GM18909 (cell line): ENCODE results near the gene AUTS2.
"Not testable (repeated sequence)": the region's sequence is repeated elsewhere in the genome, so short reads cannot be mapped to it uniquely, and the experiment has no call there.

Experiments used
- ATAC-seq: cut with Tn5 transposase; IDR thresholded peaks from one replicate; pipeline ENCODE4 v1.9.1; 2021; ENCODE audit warnings: mild to moderate bottlenecking; ENCODE audit not compliant: unreplicated experiment, poor library complexity

Gene AUTS2

DNA sequence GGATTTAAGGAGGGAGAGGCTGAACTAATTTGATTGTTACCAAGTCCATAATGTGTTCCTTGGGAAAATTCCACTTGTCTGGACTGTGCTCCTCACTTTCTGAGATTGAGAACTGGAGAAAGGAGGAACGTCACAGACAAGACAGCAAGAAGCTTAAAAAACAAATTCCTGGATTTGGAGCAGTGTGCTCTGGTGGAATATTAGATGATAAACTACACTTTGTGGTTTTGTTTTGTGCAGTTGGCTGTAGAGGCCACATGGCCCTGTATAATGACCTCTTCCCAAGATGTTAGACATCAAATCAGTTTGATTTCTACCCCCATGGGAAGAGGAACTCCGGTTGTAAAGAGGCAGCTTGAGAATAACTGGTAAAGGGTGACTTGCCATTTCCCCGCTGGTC is 1112.4 kb downstream of the AUTS2 start:
- no peak for ATAC-seq

DNA sequence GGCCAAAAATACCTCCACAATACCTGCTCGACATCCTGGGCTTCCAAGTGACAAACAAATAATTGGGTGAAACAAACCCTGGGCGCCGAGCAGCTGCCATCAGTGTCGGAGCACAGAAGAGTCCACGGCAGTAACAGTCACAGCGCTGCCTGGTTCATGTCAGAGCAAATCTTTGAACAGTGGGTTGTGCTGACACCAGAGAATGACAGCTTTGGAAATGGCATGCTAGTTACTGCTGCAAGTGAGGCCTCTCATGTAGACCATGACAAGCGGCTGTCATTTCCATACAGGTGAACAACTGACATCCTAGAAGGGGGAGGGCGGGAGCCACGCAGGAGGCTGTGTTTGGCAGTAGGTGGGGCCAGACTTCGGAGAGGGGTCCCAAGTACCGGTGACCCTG is 1113.2 kb downstream of the AUTS2 start:
- no peak for ATAC-seq

DNA sequence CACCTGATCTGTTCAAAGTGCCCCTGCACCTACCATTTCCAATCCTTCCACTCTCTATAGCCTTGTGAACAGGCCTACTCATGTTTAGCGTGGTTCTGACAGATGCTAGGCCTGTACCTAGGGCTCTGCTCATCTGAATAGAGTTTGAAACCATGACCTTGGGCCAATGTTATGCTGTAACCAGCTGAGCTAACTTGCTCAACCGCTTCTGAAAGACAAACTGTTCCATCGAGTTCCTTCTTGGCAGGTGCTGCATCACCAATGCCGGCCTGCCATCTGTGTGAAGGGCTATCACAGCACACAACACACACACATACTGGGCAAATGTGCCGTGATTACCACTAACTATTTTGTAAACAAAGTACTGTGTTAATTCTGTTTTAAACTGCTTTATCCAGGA is 1114.7 kb downstream of the AUTS2 start:
- ATAC-seq, result no peak

DNA sequence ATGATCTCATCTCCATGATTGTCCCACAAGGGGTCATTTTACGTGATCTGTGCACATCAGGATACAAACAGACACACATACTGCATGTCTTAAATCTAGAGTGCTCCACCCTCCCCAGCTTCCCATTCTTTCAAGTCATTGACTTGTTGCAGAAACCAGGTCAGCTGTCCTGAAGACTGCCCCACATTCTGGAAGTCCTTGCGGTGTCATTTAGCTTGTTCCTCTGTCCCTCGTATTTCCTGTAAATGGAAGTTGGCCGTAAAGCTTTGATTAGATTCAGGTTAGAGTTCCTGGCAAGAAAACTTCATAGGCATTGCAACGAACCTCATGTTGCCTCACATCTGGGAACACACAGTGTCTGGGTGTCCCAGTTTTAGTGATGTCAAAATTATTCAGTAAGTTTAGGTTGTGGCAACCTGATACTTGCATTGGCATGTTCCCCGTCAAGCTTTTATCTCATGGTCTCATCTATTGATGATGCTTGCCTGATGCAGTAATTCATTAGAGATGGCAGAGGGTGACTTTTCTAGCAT is 1116.3 kb downstream of the AUTS2 start:
- ATAC-seq, result no peak

DNA sequence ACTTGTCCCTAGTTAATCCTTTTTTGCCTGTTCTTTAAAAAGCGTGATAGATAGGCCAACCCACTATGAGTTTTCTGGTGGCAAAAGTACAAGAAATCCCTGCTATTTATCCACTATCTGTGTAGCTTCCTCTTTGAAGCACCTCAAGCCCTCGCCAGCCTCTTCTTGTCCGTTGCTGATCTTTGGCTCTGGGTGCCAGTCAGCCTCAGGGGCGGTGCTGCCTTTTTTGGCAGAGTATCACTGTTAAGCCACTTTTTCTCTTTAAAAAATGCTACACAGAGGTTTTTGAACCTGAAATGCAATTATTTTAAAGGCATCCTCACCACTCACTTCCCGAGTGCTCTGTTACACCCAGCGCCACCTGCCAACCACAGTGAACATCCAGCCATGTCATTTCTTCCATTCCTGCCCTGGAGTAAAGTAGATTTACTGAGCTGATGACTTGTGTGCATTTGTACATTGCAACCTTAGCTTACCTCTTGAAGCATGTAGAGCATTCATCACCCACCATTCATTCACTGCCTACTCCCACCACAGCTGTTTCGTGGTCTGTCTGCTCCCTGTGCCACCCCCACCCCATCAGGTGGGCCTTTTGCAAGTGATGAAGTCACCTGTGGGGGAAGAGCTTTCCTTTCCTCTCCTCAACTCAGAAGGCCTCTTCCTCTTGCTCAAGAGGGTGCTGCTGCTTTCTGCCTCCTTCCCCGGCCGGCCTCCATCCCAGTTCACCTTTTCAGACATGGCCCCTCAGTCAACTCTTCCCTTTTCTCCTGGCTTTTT is 1119.5 kb downstream of the AUTS2 start:
- ATAC-seq, result no peak

DNA sequence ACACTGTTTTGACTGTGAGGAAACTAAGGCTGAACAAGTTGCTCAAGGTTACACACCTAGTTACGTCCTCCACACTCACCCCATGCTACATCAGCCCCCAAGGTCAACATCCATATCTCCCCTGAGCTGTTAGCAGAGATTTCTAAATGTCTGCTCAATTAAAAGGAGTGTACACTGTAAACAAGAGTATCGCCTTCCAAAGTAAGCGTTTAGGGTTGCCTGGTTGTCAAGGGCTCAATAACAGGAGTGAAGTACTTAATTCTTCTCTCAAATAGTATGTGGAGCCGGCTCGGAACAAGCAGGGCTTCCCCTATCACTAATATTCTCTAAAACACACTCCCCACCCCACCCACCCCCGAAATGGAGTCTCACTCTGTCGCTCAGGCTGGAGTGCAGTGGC is 1120.8 kb downstream of the AUTS2 start:
- ATAC-seq, result no peak

DNA sequence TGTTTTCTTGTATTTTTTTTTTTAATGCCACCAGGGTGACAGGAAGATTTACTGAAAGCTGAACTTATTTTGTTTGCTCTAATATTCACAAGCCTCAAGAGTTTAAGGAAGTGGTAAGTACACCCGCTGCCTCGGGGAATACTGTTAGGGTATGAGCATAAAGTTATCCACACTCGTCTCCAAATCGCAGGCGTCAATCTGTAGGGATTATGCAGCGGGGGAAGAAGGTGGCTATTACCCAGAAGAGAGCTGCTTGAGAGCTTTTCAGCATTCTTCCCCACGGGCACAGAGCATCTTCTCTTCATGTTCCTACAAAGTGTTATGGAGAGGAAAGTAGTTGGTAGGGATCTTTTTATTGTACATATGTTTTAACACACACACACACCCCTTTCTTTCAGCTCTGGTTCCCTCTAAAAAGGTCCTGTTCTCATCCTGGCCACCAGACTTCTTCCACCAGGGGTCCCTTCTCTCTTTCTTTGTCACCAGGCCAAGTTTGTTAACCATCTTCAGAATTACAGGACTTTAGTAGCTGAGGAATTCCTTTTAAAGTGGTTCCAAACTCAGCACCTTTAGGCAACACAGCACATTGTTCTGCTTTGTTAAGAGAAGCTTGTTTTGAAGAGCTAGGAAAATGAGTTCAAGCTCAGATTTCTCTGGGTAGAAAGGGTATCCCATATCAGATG is 1122.1 kb downstream of the AUTS2 start:
- ATAC-seq, result no peak

DNA sequence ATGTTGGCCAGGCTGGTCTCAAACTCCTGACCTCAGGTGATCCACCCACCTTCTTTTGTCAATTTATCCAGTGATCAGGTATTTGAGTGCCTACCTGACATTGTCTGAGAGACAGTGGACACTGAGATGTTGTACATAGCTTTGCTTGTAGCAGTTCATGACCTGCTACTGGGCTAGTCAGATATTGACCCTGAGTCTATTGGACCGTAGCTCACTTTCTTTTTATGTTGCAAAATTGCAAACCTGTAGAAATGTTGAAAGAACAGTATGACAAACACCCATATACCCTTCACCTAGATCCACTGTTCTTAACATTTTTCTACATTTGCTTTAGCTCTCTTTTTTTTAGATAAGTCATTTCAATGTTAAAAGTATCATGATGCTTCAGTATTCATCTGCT is 1123.2 kb downstream of the AUTS2 start:
- ATAC-seq, result no peak

DNA sequence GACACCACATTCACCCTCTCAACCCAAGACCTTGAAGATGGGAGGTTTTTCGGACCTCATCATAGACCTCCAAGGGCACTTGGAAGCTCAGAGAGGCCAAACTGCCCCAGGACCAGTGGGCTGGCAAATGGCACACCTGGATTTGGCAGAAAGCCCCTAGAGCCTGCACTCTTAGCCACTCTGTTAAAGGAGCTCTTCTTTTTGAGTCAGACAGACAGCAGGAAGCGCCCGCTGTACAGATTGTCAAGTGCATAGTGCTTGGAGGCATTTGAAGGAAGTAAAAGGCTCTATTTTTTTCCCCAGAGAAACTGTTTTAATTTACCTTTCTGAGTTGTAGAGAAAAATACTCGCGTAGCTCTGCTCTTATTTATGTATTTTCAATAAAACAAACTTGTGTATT is 1125.1 kb downstream of the AUTS2 start:
- no peak for ATAC-seq

DNA sequence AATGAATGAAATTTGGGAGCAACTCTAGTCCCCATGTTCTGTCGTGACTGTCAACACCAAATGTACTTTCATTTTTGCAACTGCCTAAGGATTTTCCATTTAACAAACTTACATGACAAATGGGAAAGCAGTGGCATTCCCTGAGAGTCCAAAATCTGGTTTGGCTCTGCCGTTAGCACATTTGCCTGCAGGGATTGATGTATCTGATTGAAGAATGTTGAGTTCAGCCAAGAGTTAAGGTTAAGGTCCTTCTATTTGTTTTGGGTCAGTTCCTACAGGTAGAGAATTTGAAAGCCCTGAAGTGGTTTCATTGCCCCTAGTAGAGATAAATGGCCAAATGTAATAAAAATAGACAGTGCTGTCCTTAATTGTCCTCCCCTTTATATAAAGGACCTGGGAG is 1127.2 kb downstream of the AUTS2 start:
- no peak for ATAC-seq

DNA sequence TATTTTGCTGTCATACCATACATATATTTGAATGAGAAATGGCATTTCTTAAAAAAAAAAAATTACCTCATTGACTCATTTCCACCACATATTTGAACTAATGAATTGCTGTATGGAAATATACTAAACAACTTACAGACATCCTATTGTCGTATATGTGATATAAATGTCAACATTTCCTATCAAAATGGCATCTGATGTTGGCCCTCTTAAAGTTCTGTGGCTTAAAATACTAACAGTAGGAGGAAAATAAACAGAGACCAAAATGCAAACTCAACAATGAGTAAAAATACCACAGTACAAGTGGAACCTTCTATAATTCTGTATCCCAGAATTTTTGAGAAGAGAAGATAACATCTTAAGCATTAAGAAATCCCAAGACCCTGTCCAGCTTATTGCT is 1128.0 kb downstream of the AUTS2 start:
- no peak for ATAC-seq

DNA sequence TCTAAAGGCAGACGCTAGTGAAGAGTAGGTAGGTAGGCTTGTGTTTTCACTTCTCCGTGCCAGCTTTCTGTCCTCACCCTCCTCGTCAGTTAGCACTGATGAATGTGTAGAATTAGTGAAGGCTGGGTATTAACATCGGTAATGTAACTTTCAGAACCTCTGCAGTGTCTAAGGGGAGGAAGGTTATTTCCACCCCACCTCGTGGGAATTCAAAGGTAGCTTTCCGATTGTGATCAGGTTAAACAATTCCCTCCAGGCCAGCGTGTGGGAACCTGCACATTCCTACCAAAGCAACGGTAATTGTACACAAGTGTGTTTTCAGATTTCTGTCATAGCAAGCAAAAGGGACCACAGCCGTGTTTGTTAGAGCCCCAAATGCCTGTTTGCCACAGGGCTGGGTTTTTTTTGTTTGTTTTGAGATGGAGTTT is 1128.7 kb downstream of the AUTS2 start:
- ATAC-seq, result peak; percentile 78

DNA sequence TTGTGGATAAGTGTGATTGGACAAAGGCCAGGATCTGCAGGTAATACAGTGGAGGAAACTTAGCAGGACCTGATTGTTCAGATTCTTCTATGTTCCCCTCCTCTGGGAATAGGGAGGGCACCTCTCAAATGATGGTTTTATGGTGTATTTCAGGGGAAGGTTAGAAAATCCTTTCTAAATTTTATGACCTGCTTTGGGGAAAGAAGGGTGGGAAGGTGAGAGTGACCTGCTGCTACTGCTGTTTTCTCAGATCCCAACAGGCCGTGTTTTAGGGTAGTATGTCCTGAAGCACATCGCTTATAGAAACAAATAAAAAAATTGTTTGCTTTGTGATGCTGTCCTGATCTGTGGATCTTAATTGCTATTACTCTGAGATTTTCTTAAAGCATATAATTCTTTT is 1129.6 kb downstream of the AUTS2 start:
- no peak for ATAC-seq

DNA sequence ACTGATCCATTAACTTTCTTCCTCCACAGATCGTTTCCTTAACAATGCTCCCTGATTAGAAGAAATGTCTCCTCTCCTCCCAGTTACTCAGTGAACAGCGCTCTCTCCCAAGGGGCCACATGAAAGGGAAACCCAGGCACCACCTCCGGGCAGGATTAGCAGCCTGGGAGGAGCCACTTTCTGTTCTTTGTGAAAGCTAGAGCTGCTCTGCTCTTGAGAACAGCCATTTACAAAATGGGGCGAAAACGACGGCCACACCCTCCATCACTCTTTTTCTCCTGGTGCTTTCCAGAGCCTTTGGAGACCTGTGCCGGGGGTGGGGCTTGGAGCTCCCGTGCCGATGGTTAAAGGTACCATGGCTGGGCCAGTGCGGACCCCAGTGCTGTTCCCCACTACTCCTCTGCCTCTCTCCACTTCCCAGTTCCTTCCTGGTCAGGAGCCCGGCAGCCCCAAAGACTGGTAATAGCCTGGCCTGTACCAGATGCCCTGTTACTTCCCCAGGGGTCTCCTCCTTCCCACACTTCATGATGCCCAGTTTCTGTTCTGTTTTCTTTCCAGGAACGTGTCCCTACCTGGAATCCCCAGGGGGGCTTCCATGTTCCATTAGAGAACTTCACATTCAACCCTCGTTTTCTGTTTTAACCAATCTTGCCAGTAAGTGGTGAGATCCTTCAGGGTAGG is 1130.7 kb downstream of the AUTS2 start:
- no peak for ATAC-seq

DNA sequence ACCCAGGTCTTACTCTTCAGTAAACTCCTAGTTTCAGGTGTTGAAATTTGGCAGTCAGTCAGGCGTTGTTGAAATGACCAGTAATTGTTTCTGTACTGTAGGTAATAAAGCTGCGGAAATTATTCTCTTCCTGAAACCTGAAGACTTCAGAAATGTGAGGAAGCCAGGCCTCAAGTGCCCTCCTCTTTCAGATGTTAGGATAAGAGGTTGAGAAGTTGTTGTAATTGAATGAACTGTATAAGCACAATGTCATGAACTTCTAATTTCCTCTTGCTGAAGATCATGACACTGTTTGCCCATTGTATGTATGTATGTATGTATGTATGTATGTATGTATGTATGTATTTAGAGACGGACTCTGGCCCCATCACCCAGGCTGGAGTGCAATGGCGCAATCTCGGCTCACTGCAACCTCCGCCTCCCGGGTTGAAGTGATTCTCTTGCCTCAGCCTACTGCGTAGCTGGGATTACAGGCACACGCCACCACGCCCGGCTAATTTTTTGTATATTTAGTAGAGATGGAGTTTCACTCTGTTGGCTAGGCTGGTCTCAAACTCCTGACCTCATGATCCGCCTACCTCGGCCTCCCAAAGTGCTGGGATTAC is 1131.4 kb downstream of the AUTS2 start:
- not testable (repeated sequence) for ATAC-seq

DNA sequence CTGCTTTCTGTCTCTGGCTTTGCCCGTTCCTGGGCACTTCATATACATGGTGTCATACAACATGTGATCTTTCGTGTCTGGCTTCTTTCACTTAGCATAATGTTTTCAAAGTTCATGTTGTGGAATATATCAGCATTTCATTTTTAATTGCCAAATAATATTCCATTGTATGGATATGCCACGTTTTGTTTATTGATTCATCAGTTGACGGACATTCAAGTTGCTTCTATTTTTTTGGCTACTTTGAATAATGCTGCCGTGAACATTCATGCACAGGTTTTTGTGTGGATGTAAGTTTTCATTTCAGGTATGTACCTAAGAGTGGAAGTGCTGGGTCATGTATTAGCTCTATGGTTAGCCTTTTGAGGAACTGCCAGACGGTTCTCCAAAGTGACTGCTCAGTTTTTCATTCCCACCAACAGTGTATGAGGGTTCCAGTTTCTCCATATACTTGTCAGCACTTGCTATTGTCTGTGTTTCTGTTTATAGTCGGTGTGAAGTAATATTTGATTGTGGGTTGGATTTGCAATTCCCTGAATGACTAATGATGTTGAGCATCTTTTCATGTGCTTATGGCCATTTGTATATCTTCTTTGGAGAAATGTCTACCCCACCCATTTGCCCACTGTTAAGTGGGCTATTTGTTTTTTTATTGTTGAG is 1132.3 kb downstream of the AUTS2 start:
- no peak for ATAC-seq

DNA sequence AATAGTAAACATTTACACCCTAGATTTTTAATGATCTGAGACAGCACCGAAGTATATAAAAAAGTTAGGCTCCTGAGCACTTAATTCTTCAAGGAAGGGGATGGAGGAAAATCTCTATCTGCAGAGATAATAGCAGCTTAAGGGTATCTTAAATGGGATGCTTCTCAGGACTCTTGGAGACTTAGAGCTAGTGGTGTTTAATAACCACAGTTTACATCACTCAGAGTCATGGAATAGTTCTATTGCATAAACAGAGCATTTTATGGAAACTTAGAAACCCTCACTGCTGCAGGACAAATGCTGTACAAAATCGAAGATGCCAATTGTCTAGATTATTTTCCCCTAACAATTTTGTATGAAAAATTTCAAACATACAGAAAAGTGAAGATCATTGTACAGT is 1134.8 kb downstream of the AUTS2 start:
- ATAC-seq, result no peak

DNA sequence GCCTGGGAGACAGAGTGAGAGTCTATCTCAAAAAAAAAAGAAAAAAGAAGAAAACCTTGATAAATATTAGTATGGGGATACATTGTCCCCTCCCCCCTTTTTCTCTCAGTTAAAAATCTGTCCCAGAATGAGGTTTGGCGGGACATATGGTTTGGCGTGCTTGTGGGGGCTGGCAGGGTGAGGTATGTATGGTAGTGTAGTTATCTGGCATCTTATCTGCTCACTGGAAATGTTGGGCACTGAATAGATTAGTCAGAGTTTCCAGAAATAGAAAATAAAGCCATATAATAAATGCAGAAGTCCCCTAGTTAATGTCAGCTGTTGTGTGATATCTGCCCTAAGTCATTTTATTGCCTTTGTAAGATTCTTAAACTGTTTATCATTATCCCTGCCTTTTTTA is 1136.1 kb downstream of the AUTS2 start:
- ATAC-seq, result no peak

DNA sequence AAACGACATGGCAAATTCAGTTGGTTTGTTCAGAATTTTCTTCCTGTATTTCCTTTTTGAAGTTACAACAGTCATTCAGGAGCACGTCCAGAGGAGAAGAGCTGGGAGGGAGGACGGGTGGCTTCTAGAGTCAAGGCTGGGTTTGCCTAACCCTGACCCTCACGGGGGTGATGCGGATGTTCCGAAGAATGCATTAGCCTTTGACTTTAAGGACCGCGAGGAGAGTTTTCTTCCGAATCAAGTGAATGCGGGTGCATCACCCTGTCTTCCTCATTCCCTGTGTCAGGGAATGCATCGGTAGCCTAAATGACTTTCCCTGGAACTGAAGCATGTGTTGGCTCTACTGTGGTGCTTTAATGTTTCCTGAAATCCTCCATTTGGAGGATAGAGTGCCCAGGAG is 1137.0 kb downstream of the AUTS2 start:
- no peak for ATAC-seq

DNA sequence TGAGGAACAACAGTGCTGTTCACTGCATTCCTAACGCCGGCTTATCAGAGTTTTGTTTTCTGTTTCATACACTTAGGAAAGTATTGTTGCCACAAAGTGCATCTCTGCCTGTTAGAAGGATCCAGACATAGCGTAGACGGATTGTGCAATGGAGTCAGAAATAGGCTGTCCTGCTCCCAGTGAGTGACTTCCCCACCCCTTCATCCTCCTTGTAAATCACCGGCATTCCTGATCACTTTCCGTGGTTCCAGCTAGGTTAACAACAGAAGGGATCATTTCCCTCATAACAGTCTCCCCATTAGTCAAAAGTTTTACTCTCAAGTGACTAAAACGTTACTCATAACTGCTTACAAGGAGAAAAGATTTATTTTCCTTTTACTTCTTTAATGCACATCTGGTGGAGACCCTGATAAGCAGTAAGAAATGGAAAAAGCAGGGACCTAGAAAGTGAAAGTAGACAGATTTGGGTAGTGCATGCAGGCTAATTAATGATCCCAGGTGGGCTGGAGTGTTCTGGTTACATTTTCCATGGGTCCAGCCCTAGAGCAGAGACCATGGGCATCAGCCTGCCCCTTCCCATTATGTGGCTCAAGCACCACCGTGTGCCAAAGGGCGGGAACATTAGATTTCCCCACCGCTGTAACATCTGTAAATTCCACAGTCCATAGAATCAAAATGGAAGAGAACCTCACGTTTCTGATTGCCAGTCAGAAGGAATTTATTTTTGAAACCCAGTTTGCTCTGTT is 1138.6 kb downstream of the AUTS2 start:
- ATAC-seq, result no peak
